KOPT-K1 (cell line): ENCODE results near the gene ADGRG4.
"Not testable (repeated sequence)": the region's sequence is repeated elsewhere in the genome, so short reads cannot be mapped to it uniquely, and the experiment has no call there.

Experiments
- H3K27ac ChIP-seq: fragments of 200-600 bp; sonication (generic); 2 replicates; pipeline ENCODE4 v1.5.1; 2016; ENCODE audit warnings: antibody characterized with exemption, mild to moderate bottlenecking, low read depth, low read length; ENCODE audit not compliant: poor library complexity, severe bottlenecking
- H3K36me3 ChIP-seq: fragments of 200-600 bp; sonication (generic); 2 replicates; pipeline ENCODE4 v1.5.1; 2017; ENCODE audit warnings: antibody characterized with exemption, mild to moderate bottlenecking, low read length, moderate library complexity; ENCODE audit not compliant: insufficient read depth
- H3K9me3 ChIP-seq: fragments of 200-600 bp; sonication (generic); 2 replicates; pipeline ENCODE4 v1.5.1; 2017; ENCODE audit warnings: antibody characterized with exemption, low read length, mild to moderate bottlenecking; ENCODE audit not compliant: insufficient read depth, poor library complexity, severe bottlenecking

Gene ADGRG4

GRCh38 chrX:136395271-136395670, 94.5 kb downstream of the ADGRG4 start:
- H3K36me3 ChIP-seq = no peaks in the 10 kb centered on the region
- H3K27ac ChIP-seq = no peak overlapping the region
- H3K9me3 ChIP-seq = no peaks in the 10 kb centered on the region

GRCh38 chrX:136397001-136397400, 96.2 kb downstream of the ADGRG4 start:
- no peak overlapping the region for H3K27ac ChIP-seq
- H3K9me3 ChIP-seq = no peaks in the 10 kb centered on the region
- H3K36me3 ChIP-seq = no peaks in the 10 kb centered on the region

- Histone ChIP-seq H3K36me3 (no peaks in the 10 kb centered on the region), H3K27ac (no peak overlapping the region), H3K9me3 (no peaks in the 10 kb centered on the region)
These were observed 104.4 kb downstream of the ADGRG4 start for GRCh38 chrX:136405126-136405525.

- H3K36me3 ChIP-seq = no peaks in the 10 kb centered on the region
- no peaks in the 10 kb centered on the region for H3K9me3 ChIP-seq
- no peak overlapping the region for H3K27ac ChIP-seq
These were observed 117.0 kb downstream of the ADGRG4 start for GRCh38 chrX:136417806-136418205.

- H3K27ac ChIP-seq = no peak overlapping the region
- no peaks in the 10 kb centered on the region for H3K36me3 ChIP-seq
- no peaks in the 10 kb centered on the region for H3K9me3 ChIP-seq
These were observed 120.6 kb downstream of the ADGRG4 start for GRCh38 chrX:136421338-136421737.

GRCh38 chrX:136423724-136424123, 123.0 kb downstream of the ADGRG4 start:
- H3K9me3 ChIP-seq = no peaks in the 10 kb centered on the region
- no peaks in the 10 kb centered on the region for H3K36me3 ChIP-seq
- H3K27ac ChIP-seq = no peak overlapping the region

- no peak overlapping the region for H3K27ac ChIP-seq
- H3K9me3 ChIP-seq = no peaks in the 10 kb centered on the region
- H3K36me3 ChIP-seq = no peaks in the 10 kb centered on the region
These were observed 125.2 kb downstream of the ADGRG4 start for GRCh38 chrX:136425996-136426395.

- Histone ChIP-seq H3K27ac (no peak overlapping the region), H3K9me3 (no peaks in the 10 kb centered on the region), H3K36me3 (no peaks in the 10 kb centered on the region)
These were observed 130.9 kb downstream of the ADGRG4 start for GRCh38 chrX:136431625-136432024.

- H3K36me3 ChIP-seq = no peaks in the 10 kb centered on the region
- no peaks in the 10 kb centered on the region for H3K9me3 ChIP-seq
- H3K27ac ChIP-seq = no peak overlapping the region
These were observed 137.0 kb downstream of the ADGRG4 start for GRCh38 chrX:136437774-136438173.

- Histone ChIP-seq H3K9me3 (no peaks in the 10 kb centered on the region), H3K27ac (no peak overlapping the region), H3K36me3 (no peaks in the 10 kb centered on the region)
These were observed 137.4 kb downstream of the ADGRG4 start for GRCh38 chrX:136438192-136438591.

- H3K9me3 ChIP-seq, H3K36me3 ChIP-seq, H3K27ac ChIP-seq: not testable (repeated sequence)
These were observed 144.9 kb downstream of the ADGRG4 start for GRCh38 chrX:136445674-136446073.

- Histone ChIP-seq H3K9me3 (no peaks in the 10 kb centered on the region), H3K27ac (no peak overlapping the region), H3K36me3 (no peaks in the 10 kb centered on the region)
These were observed 145.4 kb downstream of the ADGRG4 start for GRCh38 chrX:136446208-136446607.

GRCh38 chrX:136447308-136447707, 146.5 kb downstream of the ADGRG4 start:
- Histone ChIP-seq H3K27ac (no peak overlapping the region), H3K9me3 (no peaks in the 10 kb centered on the region), H3K36me3 (no peaks in the 10 kb centered on the region)

GRCh38 chrX:136447968-136448367, 147.2 kb downstream of the ADGRG4 start:
- no peaks in the 10 kb centered on the region for H3K36me3 ChIP-seq

GRCh38 chrX:136450050-136450830, 149.5 kb downstream of the ADGRG4 start:
- Histone ChIP-seq H3K36me3 (no peaks in the 10 kb centered on the region), H3K27ac (no peak overlapping the region), H3K9me3 (no peaks in the 10 kb centered on the region)

More at GRCh38 chrX:136447968-136448367, 147.2 kb downstream of the ADGRG4 start:
- no peak overlapping the region for H3K27ac ChIP-seq
- H3K9me3 ChIP-seq = no peaks in the 10 kb centered on the region

GRCh38 chrX:136452614-136453013, 151.9 kb downstream of the ADGRG4 start:
- Histone ChIP-seq H3K27ac (no peak overlapping the region), H3K36me3 (no peaks in the 10 kb centered on the region), H3K9me3 (no peaks in the 10 kb centered on the region)
